Stimulated activated CD4-positive, alpha-beta T cell treated with anti-CD3 and anti-CD28 coated beads, Interleukin-2, amount 100 ng/mL, for 48 hours (primary cell): ENCODE results near the gene KRT86.
"Not testable (repeated sequence)": the region's sequence is repeated elsewhere in the genome, so short reads cannot be mapped to it uniquely, and the experiment has no call there.

Experiments
- DNase-seq, 2 donors: peaks; one replicate each; pipeline ENCODE4 v3.0.0-alpha.2; 2020

The KRT86 gene

DNA sequence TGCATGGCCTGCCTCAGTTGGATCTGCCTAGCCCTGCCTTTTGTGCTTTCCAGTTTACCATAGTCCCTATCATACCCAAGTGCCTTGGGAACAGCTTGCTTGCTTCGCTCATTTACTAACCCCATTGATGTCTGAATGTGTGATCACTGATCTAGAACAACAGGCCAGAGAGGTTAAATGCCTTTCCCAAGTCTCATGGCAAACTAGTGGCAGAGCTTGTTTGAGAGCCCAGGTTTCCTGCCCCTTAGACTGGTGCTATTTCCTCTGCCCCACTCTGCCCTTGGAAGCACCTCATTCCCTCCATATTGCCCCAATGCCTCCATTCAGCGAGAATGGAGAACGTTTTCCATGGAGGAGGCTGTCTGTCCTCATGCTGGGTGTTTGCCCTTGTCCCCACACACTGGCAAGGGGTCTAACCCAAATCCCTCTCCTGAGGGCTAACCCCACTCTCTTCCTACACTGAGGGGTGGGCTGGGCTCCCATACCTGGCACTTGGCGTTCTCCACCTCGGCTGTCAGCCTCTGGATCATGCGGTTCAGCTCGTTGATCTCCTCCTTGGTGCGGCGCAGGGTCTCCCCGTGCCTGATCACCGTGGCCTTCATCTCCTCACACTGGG, 21.6 kb upstream of the KRT86 start:
- no peak for DNase-seq

DNA sequence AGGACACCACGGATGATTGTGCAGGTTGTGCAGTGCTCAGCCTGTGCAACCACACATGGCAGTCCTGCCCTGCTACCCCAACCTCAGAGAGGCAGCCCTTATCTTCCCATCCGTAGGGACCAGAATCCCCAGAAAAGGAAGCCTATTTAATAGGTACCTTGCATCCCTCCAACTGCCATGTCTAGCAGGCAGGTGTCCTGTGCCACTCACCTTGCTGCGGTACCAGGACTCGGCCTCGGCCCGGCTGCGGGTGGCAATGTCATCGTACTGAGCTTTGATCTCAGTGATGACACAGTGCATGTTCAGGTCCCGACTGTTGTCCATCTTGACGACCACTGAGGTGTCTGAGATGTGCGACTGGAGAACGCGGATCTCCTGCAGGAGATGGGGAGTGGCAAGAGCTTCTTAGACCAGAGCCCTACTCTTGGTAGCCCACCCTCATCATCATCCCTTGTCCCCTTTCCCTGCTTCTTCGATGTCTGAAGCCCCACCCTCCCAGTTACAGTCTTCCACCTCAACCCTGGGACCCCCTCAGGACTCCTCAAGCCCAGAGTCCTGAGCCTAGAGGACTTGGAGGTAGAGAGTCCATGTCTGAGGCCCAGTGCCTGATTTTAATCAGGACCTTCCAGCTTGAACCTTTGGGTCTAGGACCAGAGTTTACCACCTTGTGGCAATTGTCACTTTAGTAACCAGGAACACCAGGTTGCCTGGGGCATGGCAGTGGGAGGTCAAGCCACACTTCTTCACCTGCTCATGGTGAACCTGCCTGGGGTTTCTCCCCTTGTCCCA, 20.9 kb upstream of the KRT86 start:
- no peak for DNase-seq

DNA sequence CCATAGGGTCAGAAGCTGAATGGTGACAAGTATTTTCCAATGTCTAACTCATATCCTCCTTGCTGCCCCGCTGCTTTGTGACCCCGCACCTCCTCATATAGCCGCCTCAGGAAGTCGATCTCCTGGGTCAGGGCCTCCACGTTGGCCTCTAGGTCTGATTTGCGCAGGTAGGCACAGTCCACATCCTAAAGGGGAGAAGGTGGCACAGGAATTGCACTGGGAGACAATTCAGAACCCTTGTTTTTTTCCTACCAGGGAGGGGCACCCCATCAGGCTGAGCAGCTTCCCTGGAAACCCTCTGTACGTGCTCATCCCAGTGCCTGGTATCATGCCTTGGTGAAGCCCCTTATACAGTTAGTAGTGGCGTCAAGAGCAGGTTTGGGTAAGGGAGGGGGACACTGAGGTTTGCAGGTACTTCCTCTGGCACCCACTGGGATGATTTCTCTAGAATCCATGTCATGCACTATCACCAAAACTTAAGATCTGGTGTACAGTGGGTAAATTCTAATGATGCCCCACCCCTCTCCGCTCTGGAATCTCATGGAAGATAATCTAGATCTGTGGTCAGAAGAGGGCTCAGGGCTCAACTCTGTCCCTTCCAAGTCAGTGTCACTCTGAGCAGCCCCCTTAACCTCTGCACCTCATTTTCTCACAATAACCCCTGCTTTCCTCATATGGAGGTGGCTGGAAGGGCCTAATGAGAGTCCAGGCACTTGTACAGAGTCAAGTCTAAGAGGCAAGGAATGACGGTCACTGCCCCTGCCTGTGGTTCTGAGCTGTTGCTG, 20.1 kb upstream of the KRT86 start:
- no peak for DNase-seq

DNA sequence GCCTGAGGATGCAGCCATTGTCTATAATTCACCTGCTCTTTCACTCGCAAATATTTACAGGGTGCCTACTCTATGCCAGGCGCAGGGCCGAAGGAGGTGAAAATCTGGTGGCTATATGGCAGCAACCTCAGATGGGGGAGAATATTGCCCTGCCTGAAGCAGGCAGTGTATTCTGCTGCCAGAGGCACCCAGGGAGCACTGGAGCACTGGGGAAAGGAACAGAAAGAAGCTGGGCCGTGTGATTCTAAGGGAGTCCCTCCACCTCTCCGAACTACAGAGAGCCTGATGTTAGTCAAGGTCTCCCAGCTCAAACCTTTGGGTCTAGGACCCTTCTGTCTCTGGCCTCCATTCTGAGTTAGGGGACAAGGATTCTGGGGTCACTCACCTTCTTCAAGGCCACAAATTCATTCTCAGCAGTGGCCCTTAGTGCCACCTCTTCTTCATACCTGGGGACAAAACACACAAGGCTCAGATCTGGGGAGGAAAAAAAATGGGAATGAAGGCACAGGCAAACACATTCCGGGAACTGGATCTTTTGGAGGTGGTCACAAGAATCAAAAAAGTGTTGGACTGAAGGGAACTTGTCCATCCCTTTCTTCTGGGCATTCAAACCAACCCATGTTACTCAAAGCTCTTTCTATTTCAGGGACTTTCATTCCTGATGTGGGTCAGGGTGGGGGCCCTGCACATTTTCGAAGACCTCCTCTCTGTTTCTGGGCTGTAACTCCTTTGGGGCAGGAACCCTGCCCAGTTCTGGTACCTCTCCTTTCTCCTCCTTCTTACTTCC, 19.3 kb upstream of the KRT86 start:
- DNase-seq, result no peak

DNA sequence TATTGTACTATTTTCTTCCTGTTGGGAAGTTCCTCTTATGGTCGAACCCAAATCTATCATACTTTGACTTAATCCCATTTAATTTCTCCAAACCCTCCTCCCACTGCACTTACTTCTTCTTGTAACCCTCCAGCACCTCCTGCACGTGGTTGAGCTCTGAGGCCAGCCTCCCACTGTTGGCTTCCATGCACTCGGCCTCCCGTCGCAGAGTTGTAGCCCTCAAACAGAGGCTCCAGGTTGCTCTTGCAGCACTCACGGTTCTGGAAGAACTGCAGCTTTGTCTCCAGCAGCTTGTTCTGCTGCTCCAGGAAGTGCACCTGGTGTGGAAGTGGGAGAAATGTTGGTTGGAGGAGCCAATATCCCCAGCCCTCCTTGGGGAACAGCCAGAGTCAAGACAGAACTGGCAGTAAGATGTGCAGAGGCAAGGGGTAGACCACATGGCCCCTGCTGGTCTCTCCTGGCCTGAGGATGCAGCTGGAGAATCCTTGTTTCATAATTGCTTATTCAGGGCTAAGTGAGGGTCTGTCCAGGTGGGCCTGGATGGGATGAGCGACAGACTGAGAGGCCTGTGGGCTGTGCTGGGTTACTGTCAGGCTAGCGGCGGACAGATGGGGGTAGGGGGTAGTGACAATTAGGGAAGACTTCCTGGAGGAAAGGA, 18.4 kb upstream of the KRT86 start:
- no peak for DNase-seq

DNA sequence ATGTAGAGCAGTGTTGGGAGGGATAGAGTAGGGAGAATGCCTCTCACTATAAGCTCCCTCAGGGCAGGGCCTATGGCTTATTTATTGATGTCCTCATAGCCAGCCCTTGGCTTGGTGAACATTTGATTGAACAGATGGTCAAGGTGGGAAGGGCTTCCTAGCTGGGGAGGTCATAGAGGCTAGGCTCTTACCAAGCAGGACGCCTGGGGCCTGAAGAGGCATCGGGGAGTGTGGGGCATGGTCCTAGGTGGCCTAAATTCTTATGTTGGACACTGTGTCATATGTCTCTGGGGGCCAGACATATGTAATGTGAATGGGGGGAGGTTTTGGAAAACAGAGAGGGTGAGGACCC, 17.9 kb upstream of the KRT86 start:
- DNase-seq, result no peak

DNA sequence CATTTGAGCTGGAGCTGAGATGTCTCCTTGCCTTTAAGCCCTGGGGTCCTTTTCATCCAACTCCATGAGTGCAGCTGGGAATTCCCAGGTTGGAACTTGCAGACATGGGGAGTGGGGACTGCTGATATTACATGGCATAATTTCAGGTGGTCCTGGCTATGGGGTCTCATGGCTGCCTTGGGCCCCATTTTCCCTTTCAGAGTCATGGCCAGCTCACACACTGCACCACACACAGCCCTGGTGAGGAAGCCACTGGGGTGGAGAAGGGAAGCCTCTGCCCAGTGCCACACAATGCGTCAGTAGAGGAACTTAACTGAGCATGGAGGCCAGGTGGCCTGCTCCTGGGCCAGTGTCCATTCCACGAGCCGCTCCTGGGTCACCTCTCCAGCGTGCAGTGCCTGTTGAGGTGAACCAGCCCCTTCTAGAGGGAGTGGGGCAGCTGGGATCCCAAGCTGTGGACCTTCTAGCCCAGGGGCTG, 17.3 kb upstream of the KRT86 start:
- no peak for DNase-seq

DNA sequence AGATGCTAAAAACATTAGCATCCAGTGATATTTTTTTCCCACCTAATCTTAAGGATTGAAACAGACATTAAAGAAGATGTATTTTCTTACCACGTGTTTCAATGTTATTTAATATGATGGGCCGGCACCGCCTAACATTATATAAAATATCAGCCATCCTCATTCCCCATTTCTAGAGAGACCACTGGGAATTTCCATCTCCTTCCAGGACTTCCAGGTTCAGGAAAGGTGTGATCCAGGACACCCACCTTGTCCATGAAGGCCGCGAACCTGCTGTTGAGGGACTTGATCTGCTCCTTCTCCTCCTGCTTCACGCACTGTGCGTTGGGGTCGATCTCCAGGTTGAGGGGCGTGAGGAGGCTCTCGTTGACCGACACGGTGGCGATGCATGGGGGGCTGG, 16.5 kb upstream of the KRT86 start:
- not testable (repeated sequence) for DNase-seq

DNA sequence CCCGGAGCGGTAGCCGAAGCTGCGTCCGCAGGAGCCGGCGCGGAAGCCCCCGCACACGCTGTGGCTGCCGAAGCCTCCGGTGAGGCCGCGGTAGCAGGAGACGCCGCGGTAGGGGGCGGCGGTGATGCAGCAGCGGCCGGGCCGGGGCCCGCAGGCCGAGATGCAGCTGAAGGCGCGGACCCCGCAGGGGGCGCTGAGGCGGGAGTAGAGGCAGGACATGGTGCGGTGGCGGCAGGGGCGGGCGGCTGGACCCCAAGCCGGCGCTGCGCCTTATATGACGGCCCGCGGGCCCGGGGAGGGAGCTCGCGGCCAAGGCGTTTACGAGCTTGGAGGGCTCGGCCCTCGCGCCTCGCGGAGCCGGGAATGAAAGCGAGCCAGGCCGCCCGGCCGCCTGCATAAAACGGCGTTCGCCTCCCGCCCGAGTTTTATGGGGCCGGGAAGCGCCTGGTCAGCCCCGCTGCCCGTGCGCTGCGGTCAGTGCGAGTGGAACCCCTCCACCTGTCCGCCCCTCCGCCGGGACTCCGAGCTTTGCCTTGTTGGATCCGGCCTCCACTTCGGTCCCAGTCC, 16.0 kb upstream of the KRT86 start:
- DNase-seq, result no peak

DNA sequence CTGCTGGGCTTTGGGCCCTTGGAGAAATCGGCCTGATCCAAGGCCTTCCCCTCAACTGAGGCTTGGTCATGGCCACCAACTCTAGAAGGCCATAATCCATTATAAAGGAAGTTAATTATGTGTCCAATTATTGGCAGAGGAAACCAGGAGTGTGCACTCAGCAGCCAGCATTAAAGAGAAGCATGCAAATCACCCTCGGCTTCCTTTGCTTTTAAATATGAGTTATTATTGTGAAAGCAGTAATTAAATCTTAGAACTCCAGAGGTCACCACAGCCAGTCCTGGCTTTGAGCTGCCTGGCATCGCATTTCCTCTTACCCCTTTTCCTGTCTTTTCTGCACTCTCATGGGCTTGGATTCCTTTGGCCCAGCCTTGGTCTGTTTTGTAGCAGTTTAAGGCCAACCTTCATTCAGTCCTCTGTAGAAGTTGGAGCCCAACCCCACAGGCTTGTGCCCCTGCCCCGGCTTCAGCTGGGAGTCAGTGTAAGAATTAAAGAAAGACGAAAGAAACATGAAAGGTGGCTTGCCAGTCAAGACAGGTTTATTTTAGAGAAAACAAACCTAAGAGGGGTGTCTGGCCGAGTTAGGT, 14.7 kb upstream of the KRT86 start:
- DNase-seq, result no peak

DNA sequence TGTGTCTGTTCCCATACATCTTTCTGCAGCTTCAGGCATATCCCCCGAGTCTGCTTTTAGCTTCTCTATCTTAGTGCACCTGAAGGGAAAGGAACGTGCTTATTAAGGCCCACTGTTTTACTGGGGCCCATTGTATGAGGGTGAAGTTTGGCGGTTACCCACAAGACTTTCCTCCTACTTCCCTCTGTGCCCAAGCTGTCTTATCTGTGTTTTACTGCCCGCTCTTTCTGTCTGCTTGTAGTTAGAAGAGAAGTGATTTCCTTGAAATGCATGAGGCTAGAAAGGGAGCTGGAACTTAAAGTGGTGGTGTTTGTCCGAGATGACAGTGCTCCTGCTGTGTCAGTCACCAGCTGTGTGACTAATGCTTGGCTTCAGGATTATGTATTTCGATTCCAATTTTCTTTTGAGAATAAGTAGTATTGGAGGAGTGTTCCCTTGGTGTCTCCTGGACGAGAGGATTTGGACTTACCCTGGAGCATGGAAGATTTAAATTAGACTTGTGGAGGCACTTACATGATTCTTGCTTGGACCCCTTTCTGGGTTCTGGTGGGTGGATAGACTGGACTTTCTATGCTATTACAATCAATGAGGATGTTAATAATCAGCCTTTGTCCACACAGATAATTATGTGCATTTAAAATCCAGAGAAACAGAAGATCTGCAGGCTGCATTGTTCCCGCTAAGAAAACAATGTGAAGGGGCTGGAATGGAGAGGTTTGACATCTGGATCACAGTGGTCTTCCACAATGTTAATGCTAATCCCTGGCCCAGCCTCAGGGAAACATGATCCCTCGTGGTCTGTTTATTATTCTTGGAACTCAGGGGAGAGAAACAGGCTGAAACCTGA, 13.9 kb upstream of the KRT86 start:
- no peak for DNase-seq

DNA sequence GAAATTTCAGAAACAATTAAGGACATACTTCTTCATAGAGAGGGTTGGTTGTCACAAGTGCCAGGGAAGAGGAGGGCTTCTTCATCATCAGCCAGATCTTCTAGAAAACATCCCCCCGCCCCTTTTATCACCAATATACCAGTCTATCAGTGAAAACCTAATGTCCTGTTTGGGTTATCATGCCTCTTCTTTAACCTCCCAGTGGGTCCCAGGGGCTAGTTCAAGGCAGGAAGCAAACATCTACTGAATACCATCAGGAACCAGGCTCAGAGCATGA, 13.3 kb upstream of the KRT86 start:
- DNase-seq, result no peak

DNA sequence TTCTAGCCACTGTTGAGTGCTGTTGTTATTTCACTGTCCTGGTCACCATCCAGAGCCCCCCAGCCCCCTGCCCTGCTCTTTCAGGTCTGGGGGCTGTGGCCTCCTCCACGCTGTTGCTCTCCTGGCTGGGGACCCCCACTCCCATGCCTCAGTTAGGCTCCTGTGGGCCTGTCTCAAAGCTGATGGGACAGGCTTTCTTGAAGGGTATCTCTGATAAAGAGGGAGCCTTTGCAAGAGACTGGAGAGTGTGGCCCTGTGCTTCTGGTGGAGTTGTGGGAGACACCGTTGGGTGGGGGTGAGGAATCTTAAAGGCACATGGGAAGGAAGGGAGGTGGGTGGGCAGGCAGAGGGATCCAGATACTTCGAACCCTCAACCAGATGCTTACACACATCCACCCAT, 12.2 kb upstream of the KRT86 start:
- DNase-seq, result no peak

DNA sequence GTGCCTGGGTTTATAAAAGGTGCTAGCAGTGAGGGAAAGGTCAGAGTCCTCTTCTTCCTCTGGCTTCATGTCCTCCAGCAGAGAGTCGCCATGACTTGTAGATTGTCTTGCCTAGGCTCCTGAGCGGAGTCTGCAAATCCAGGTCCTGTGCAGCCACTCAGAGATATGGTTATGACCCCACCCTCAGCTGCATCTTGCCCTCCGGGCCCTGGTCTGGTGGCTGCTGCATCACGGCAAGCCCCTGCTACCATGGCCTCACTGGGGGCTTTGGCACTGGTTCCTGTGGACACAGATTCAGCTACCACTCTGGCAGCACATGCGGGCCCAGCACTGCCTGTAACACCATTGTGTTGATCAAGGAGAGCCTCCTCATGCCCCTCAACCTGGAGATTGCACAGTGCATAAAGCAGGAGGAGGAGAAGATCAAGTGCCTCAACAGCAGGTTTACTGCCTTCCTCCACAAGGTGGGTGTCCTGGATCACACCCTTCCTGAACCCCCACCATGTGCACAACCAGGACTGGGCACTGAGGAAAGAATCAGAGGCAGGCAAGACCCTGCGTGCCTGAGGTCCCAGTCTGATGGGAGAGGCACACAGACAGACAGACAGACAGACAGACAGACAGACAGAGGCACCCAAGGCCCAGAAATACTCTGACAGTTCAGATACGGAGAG, 10.5 kb upstream of the KRT86 start:
- DNase-seq, result no peak

DNA sequence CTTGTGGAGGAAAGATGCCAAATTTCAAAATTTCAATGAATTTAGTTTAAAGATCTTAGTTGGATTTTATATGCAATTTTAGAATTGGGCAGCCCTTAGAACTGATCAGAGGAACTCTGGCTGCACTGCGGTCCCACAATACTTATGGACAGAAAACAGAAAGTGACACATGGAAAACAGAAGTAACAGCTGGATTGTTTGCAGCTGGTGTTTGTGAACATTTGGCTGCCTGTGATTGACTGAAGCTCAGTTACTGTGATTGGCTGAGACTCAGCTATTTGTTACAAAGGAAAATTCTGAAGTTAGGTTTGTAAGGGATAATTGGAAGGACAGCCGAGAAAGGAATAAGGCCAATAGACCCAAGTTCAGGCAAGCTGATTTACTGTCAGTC, 10.0 kb upstream of the KRT86 start:
- no peak for DNase-seq

DNA sequence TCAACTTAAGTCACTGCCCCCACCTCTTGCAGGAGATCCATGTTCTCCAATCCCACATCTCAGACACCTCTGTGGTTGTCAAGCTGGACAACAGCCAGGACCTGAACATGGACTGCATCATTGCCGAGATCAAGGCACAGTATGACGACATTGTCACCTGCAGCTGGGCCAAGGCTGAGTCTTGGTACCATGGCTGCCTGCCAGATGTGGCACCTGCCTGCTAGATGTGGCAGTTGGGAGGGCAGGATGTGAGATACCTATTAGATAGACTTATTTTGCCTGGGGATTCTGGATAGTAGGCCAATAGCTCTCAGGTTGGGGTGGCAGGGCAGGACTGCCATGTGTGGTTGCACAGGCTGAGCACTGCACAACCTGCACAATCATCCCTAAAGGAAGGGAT, 7.9 kb upstream of the KRT86 start:
- DNase-seq, result no peak

DNA sequence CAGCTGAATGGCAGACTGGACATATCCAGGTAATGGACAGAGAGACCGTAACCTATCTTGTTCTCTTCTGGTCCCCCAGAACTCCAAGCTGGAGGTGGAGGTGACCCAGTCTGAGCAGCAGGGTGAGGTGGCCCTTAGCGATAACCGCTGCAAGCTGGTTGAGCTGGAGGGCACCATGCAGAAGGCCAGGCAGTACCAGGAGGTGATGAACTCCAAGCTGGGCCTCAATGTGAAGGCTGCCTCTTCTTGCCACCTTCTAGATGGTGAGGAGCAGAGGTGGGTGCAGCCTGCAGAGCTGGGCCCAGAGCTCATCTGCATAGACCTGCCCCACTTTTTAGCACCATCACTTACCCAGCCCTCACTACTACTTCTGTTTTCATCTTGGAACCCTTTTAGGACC, 7.2 kb upstream of the KRT86 start:
- no peak for DNase-seq

DNA sequence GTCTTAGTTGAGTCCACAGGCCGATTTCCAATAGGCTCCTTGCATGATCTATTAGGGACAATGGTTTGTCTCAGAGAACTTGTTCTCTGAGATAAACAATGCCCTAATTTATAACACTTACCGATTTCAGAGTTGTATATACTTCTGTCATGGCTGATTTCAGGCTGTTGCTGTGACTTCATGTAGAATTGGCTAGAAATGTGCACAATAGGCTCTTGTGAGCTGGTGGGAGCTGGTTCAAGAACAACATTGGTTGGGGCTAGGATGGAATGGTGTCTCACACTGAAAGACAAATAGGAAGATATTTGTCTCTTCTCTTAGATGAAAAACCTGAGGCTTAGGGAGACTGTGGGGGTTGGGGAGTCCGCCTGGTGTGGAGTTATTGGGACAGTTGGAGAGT, 6.7 kb upstream of the KRT86 start:
- DNase-seq, result no peak

DNA sequence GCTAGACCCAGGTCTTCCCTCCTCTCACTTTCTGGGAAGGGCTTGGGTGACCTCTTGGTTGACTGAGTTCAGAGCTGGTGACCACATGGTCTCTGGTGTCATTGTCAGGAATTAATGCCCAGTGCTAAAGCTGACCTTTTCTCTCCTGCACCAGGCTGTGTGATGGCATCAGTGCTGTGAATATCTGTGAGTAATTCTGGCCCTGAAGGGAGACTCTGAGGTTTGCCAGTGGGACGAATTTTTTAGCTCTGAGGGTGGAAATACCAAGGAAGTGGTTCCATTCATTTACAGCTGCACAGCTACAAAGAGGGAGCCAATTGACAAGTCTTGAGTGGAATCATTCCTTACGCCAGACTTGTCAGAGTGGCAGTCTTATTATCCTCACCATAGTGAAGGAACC, 6.2 kb upstream of the KRT86 start:
- DNase-seq, result no peak

DNA sequence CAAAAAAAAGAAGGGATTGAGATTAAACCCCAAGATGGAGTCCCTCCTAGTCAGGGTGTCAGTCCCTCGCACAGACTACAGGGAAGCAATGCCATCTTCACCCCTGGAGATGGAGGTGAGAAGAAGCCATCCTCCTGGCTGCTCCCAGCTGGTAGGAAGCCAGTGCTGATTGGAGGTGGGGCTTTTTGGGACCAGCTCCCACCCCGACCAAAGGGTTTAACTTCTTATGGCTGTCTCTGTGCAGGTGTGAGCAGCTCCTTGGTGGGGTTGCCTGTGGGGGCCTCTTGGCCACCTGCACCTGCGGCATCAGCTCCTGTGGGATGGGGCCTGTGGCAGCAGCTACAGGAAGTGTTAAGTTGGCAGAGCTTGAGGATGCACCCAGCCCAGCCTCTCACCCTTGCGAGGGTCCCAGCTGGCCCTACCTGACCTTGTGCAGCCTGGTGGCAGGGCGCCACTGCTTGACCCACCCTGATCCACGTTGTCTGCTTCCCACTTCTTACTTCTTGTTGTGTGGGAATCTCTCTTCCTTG, 3.8 kb upstream of the KRT86 start:
- no peak for DNase-seq
